Panc1 (cell line): ENCODE data around the gene POLD2. TPM values are rescaled to one million over a fixed set of nuclear protein-coding genes. Genes with fewer than 3 reads are reported as not detected.
A peak's percentile ranks its signal among the peaks of the same experiment; 100 is the strongest.

Source experiments
- ATAC-seq: fragments of 200-7000 bp; cut with Tn5 transposase; 2 replicates; pipeline ENCODE4 v1.9.1; 2020; ENCODE audit warnings: mild to moderate bottlenecking, moderate library complexity
- BruUV-seq: library from RNA; stranded (reverse); fragments of 400-500 nt; replicated peaks from 2 replicates; lab custom pipeline; 2021; lab: Mats Ljungman, UMichigan
- CTCF ChIA-PET: fragments of 300-600 bp; sonication (Branson Sonifier 250); formaldehyde crosslinking; loops from one replicate; lab custom pipeline; 2022; ENCODE audit warnings: antibody characterized with exemption; lab: Charles Lee
- POLR2A ChIA-PET: fragments of 300-600 bp; sonication (Branson Sonifier 250); formaldehyde crosslinking; loops from one replicate; lab custom pipeline; 2022; ENCODE audit warnings: antibody characterized with exemption; lab: Charles Lee
- DNase-seq: peaks from one replicate; pipeline ENCODE4 v3.0.0-alpha.2; 2010; ENCODE audit warnings: low read depth, low spot score
- H3K27ac ChIP-seq: 2 replicates; pipeline ENCODE4 v1.5.1; 2011; ENCODE audit warnings: mild to moderate bottlenecking, low read length, inconsistent platforms
- H3K27me3 ChIP-seq: fragments of 200-500 bp; sonication (Bioruptor generic); 2 replicates; pipeline ENCODE4 v1.6.0; 2014; ENCODE audit warnings: low read length, inconsistent platforms; ENCODE audit not compliant: control insufficient read depth, insufficient read depth
- H3K36me3 ChIP-seq: fragments of 200-500 bp; sonication (Bioruptor generic); 2 replicates; pipeline ENCODE4 v1.5.1; 2014; ENCODE audit warnings: inconsistent platforms, mild to moderate bottlenecking, low read length, moderate library complexity; ENCODE audit not compliant: control insufficient read depth, insufficient read depth
- H3K4me1 ChIP-seq: 2 replicates; pipeline ENCODE4 v1.5.1; 2011; ENCODE audit warnings: inconsistent platforms, mild to moderate bottlenecking, low read length, moderate library complexity; ENCODE audit not compliant: control insufficient read depth, insufficient read depth
- H3K4me3 ChIP-seq, 2 experiments: 2 replicates each; pipeline ENCODE4 v1.5.1; 2011 to 2012; ENCODE audit warnings: low read depth in 2 of 2, low read length in 2 of 2, mild to moderate bottlenecking in 2 of 2, inconsistent platforms in 1 of 2, moderate library complexity in 1 of 2
- H3K9me3 ChIP-seq: fragments of 200-500 bp; sonication (Bioruptor generic); 2 replicates; pipeline ENCODE4 v1.5.1; 2014; ENCODE audit warnings: low read depth, mild to moderate bottlenecking, inconsistent platforms, low read length, moderate library complexity; ENCODE audit not compliant: control insufficient read depth, insufficient read depth
- CTCF ChIP-seq: fragments of 450-650 bp; IDR thresholded peaks from 2 replicates; pipeline ENCODE4 v1.5.1; 2017; ENCODE audit warnings: mild to moderate bottlenecking
- POLR2AphosphoS5 ChIP-seq: IDR thresholded peaks from 2 replicates; pipeline ENCODE4 v1.6.1; 2012; ENCODE audit warnings: mild to moderate bottlenecking, low read depth, low read length, moderate library complexity
- REST ChIP-seq, 2 experiments: IDR thresholded peaks; 2 replicates each; pipeline ENCODE4 v1.6.1; 2011 to 2012; ENCODE audit warnings: low read depth in 2 of 2, control low read depth in 1 of 2, low read length in 1 of 2, mild to moderate bottlenecking in 1 of 2, moderate library complexity in 1 of 2; ENCODE audit not compliant: insufficient read depth in 1 of 2
- SIN3A ChIP-seq: IDR thresholded peaks from 2 replicates; pipeline ENCODE4 v1.6.1; 2012; ENCODE audit warnings: low read depth, mild to moderate bottlenecking, low read length, moderate library complexity, borderline replicate concordance; ENCODE audit not compliant: insufficient read depth
- TCF7L2 ChIP-seq: IDR thresholded peaks from 2 replicates; pipeline ENCODE4 v1.6.1; 2011; ENCODE audit warnings: mild to moderate bottlenecking, low read depth, low read length, inconsistent platforms
- in situ Hi-C: cut with HindIII; loops from 2 replicates; pipeline ENCODE4 v1.10.0; 2016; ENCODE audit warnings: low sequenced_read_pairs, low pct_unique_long_range_greater_than_20kb
- intact Hi-C: fragments of 100-400 bp; cut with micrococcal nuclease; formaldehyde crosslinking; loops from one replicate; pipeline ENCODE4 v1.10.0; 2022; ENCODE audit not compliant: unreplicated experiment
- total RNA-seq: library from RNA; stranded (reverse); gene quantifications from one replicate; pipeline ENCODE4 v1.2.1, GENCODE V29; 2021; ENCODE audit not compliant: unreplicated experiment

The POLD2 gene
- total RNA-seq, 1 experiment from 2014 or later = 195 TPM

- no peaks in the 10 kb centered on the region for H3K27me3 ChIP-seq
- no peak overlapping the region for H3K27ac ChIP-seq
- no TSS peak for BruUV-seq
- H3K9me3 ChIP-seq = no peaks in the 10 kb centered on the region
- no peaks in the 10 kb centered on the region for H3K36me3 ChIP-seq
- H3K4me3 ChIP-seq = no peak overlapping the region
- POLR2A ChIA-PET = interaction anchor here (0.6 kb wide), 1 partner anchor 20 kb away, joined by 3 read pairs; no protein-coding TSS in a partner anchor
- TF ChIP-seq TCF7L2 (no peak), REST (IDR thresholded peaks at IDR 0.05; ENCODE audit: insufficient read depth in 1 of 2, low read depth in 2 of 2, low read length in 1 of 2) (no peak), CTCF (no peak), POLR2AphosphoS5 (no peak), SIN3A (no peak)
- CTCF ChIA-PET = interaction anchor here (0.6 to 1.4 kb wide), 2 partner anchors 10 to 116 kb away, joined by 3 to 4 read pairs; no protein-coding TSS in a partner anchor
- ATAC-seq (peak; percentile 30), DNase-seq (no peak)
- intact Hi-C loops = no loop called here
- peaks cover 15% of the 10 kb centered on the region for H3K4me1 ChIP-seq
- in situ Hi-C loops = no loop called here
Measured at GRCh38 chr7:44097064-44097932, 26.1 kb downstream of the POLD2 start.

- no peaks in the 10 kb centered on the region for H3K9me3 ChIP-seq
- no peak overlapping the region for H3K27ac ChIP-seq
- POLR2A ChIA-PET = no interaction called here
- ATAC-seq (no peak), DNase-seq (no peak)
- no peaks in the 10 kb centered on the region for H3K36me3 ChIP-seq
- no TSS peak for BruUV-seq
- H3K27me3 ChIP-seq = no peaks in the 10 kb centered on the region
- H3K4me3 ChIP-seq = no peak overlapping the region
- TF ChIP-seq POLR2AphosphoS5 (no peak), REST (IDR thresholded peaks at IDR 0.05; ENCODE audit: insufficient read depth in 1 of 2, low read depth in 2 of 2, low read length in 1 of 2) (no peak), SIN3A (no peak)
- peaks cover 15% of the 10 kb centered on the region for H3K4me1 ChIP-seq
- in situ Hi-C loops = no loop called here
- intact Hi-C loops = no loop called here
- CTCF ChIA-PET = interaction anchor here (0.6 kb wide), 1 partner anchor 115 kb away, joined by 4 read pairs; no protein-coding TSS in a partner anchor
Measured at GRCh38 chr7:44096326-44096881, 26.9 kb downstream of the POLD2 start.
